Skeletal muscle satellite cell (primary cell): ENCODE results near the gene AUTS2.

Experiments used
- H3K27me3 ChIP-seq: 2 replicates; pipeline ENCODE4 v1.7.0; 2013; ENCODE audit warnings: low read length; ENCODE audit not compliant: control insufficient read depth, insufficient read depth
- H3K36me3 ChIP-seq: 2 replicates; pipeline ENCODE4 v1.7.0; 2013; ENCODE audit warnings: mild to moderate bottlenecking, control low read depth, low read length; ENCODE audit not compliant: insufficient read depth
- H3K4me1 ChIP-seq: 2 replicates; pipeline ENCODE4 v1.7.0; 2013; ENCODE audit warnings: low read length; ENCODE audit not compliant: control insufficient read depth, insufficient read depth
- H3K4me2 ChIP-seq: 2 replicates; pipeline ENCODE4 v1.7.0; 2013; ENCODE audit warnings: mild to moderate bottlenecking, low read length
- H3K4me3 ChIP-seq: 2 replicates; pipeline ENCODE4 v1.7.0; 2013; ENCODE audit warnings: low read length
- H3K9ac ChIP-seq: 2 replicates; pipeline ENCODE4 v1.7.0; 2013; ENCODE audit warnings: mild to moderate bottlenecking, low read depth, low read length, moderate library complexity
- H3K9me3 ChIP-seq: replicated peaks from 2 replicates; pipeline ENCODE4 v1.7.0; 2013; ENCODE audit warnings: mild to moderate bottlenecking, control low read depth, low read length

Gene AUTS2

DNA sequence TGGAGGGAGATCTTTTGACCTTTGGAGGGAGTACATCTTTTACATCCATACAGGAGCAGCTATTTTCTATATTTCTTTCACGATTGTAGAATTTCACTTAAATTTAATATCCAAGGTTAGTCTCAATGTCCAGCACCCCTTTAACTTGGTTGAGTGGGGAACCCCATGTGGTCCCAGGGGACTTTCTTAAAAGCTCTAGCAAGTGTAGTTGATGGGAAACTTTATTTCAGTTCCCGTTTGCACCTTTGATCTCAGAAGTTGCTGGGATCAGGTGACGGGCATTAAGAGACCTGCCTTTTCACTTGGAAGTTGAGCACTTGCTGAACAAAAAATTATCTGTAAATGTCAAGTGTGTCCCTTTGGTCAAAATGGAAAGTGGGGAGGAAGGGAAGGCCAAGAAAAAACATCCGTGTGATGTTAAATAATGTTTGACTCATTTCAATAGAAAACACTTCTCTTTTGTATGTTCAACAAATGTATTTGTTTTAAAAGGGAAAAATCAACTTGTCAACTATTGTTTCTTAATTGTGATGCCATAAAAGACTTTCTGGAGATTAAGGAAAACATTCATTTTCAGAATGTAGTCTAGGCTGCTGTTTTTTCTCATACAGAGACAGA is 1163.5 kb downstream of the AUTS2 start:
- H3K4me1 ChIP-seq, result no peaks in the 10 kb centered on the region
- H3K9ac ChIP-seq, result no peak overlapping the region
- no peaks in the 10 kb centered on the region for H3K27me3 ChIP-seq
- H3K4me2 ChIP-seq, result no peak overlapping the region
- no peaks in the 10 kb centered on the region for H3K9me3 ChIP-seq
- no peak overlapping the region for H3K4me3 ChIP-seq
- H3K36me3 ChIP-seq, result peaks cover 15% of the 10 kb centered on the region

DNA sequence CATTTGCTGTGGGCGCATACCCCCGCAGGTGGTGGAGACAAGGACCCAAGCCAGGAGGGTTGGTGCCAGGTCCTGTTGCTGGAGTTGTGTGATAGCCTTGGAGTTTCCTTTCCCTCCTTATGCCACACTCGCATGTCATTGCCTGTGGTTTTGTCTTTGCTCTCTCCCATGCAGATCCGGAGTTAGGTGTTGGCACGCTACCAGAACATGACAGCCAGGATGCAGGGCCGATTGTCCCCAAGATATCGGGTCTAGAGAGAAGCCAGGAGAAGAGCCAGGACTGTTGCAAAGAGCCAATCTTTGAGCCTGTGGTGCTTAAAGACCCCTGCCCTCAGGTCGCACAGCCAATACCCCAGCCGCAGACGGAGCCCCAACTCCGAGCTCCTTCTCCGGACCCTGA is 1164.4 kb downstream of the AUTS2 start:
- H3K4me1 ChIP-seq, result no peaks in the 10 kb centered on the region
- H3K36me3 ChIP-seq, result peaks cover 18% of the 10 kb centered on the region
- H3K27me3 ChIP-seq, result no peaks in the 10 kb centered on the region
- no peak overlapping the region for H3K4me3 ChIP-seq
- no peaks in the 10 kb centered on the region for H3K9me3 ChIP-seq
- no peak overlapping the region for H3K9ac ChIP-seq
- H3K4me2 ChIP-seq, result no peak overlapping the region

DNA sequence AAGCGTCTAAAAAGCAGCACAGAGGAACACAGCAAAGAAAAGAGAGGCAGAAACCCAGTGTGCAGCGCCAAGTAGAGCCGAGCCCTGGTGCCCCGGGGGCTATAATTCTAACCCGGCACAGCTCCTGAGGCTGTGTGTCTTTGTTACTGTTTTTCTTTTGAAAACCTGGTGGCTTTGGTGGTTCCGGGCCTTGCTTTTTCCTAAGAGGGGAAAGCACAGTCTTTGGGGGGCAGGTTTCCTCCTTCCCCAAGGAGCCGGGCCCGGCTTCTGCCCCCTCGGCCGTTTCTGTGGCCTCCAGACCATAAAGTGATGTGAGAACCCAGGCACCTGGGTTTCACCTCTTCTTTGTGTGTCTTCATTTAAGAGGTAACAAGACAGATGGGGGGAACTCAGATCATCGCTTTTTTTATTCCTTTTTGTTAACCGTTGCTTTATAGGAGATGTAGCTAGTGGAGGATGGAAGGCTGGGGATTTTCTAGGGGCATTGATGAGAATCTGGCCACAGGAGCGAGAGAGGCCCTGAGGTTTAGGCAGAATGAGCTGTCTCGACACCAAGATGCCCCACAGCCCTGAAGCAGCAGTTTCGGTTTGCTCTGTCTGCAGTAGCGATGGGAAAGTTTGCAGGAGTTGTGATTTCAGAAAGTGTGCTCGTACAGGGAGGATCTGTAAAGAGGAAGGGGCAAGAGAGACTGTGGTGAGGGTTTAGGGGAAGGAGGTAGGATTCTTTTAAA is 1165.9 kb downstream of the AUTS2 start:
- no peaks in the 10 kb centered on the region for H3K4me1 ChIP-seq
- peaks cover 23% of the 10 kb centered on the region for H3K36me3 ChIP-seq
- no peak overlapping the region for H3K9ac ChIP-seq
- H3K4me2 ChIP-seq, result no peak overlapping the region
- no peaks in the 10 kb centered on the region for H3K9me3 ChIP-seq
- H3K27me3 ChIP-seq, result no peaks in the 10 kb centered on the region
- no peak overlapping the region for H3K4me3 ChIP-seq

DNA sequence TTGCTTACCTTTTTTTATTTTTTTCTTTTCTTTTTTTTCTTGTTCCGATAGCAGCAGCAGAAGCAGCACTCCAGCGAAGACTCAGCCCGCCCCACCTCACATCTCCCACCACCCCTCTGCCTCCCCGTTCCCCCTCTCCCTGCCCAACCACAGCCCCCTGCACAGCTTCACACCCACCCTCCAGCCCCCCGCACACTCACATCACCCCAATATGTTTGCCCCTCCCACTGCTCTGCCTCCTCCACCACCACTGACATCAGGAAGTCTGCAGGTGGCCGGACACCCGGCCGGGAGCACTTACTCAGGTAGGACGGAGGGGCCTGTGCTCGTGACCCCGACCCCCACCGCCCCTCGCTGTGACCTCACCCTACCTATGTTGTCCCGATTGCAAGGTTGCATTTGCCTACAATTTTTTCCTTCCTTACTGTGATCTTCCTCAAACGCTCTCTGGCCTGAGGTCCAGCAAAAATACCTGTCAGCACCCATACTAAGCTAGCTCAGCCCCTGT is 1166.5 kb downstream of the AUTS2 start:
- Histone ChIP-seq H3K4me1 (no peaks in the 10 kb centered on the region), H3K4me3 (no peak overlapping the region), H3K36me3 (peaks cover 23% of the 10 kb centered on the region), H3K9me3 (no peaks in the 10 kb centered on the region), H3K9ac (no peak overlapping the region), H3K4me2 (no peak overlapping the region), H3K27me3 (no peaks in the 10 kb centered on the region)

DNA sequence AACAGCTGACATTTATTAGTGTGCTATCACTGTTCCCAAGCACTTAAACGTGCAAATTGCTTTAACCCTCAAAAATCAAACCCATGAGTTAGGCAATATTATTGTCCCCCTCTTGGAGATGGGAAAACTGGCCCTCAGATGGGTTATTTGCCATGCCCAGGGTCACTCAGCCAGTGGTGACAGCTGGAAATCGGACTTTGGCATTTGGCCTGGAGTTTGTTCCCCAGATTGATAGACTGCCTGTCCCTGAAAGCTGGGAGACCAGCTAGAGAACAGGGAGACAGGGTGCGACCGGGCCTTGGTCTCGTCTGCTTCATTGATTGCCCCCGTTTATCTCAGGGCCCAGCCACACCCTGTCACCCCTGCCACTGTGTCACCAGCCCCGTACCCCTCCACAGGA is 1167.4 kb downstream of the AUTS2 start:
- Histone ChIP-seq H3K4me1 (no peaks in the 10 kb centered on the region), H3K36me3 (peaks cover 23% of the 10 kb centered on the region), H3K9ac (no peak overlapping the region), H3K9me3 (no peaks in the 10 kb centered on the region), H3K27me3 (no peaks in the 10 kb centered on the region), H3K4me2 (no peak overlapping the region), H3K4me3 (no peak overlapping the region)

DNA sequence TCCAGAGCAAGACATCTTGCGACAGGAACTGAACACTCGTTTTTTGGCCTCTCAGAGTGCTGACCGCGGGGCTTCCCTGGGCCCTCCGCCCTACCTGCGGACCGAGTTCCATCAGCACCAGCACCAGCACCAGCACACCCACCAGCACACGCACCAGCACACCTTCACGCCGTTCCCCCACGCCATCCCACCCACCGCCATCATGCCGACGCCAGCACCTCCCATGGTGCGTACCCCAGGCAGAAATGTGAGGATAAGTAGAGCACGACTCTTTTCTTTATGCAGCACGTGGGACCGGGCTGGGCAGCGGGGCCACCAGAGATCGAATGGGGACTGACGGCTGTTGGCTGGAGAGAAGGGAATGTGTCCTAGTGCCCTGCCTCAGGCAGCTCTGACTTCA is 1167.8 kb downstream of the AUTS2 start:
- no peak overlapping the region for H3K9ac ChIP-seq
- H3K36me3 ChIP-seq, result peaks cover 23% of the 10 kb centered on the region
- no peaks in the 10 kb centered on the region for H3K9me3 ChIP-seq
- H3K4me2 ChIP-seq, result no peak overlapping the region
- no peak overlapping the region for H3K4me3 ChIP-seq
- no peaks in the 10 kb centered on the region for H3K27me3 ChIP-seq
- H3K4me1 ChIP-seq, result no peaks in the 10 kb centered on the region

DNA sequence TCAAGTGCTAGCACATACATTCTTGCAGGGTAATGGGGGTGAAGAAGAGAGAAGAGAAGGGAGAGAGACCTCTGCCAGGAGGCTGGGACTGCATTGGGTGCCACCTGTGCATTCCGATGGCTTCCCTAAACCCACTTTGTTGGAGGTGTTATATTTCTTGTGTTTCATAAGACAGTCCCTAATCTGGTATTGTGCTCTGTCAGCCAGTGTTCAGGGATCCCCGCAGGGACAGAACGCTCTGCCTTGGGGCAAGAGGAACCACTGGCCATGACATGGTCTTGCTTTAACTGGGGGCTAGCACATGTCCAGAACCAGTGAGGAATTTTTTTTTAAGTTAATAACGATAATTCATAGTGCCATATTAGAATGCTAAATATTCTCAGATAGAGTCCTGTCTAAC is 1168.4 kb downstream of the AUTS2 start:
- Histone ChIP-seq H3K4me2 (no peak overlapping the region), H3K4me1 (no peaks in the 10 kb centered on the region), H3K9ac (no peak overlapping the region), H3K4me3 (no peak overlapping the region), H3K36me3 (peaks cover 27% of the 10 kb centered on the region), H3K9me3 (no peaks in the 10 kb centered on the region), H3K27me3 (no peaks in the 10 kb centered on the region)

DNA sequence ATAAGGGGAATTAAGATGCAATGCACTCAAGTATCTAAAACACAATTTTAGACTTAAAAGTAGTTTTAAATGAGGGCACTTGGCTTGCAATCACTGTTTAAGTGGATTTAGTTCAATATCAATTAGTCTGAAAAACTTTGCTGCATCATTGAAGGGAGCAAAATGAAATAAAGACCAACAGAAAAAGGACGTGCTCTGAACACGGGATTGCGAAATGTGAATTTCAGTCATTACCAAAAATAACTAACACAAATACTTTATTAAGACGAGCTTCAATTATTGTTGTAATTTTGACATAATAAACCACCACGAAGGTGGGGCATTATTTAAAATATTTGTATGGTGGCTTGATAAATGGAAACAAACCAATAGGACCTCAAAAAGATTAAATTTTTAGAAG is 1171.9 kb downstream of the AUTS2 start:
- no peak overlapping the region for H3K4me3 ChIP-seq
- no peaks in the 10 kb centered on the region for H3K4me1 ChIP-seq
- peaks cover 40% of the 10 kb centered on the region for H3K36me3 ChIP-seq
- H3K4me2 ChIP-seq, result no peak overlapping the region
- no peak overlapping the region for H3K9ac ChIP-seq
- no peaks in the 10 kb centered on the region for H3K9me3 ChIP-seq
- H3K27me3 ChIP-seq, result no peaks in the 10 kb centered on the region

DNA sequence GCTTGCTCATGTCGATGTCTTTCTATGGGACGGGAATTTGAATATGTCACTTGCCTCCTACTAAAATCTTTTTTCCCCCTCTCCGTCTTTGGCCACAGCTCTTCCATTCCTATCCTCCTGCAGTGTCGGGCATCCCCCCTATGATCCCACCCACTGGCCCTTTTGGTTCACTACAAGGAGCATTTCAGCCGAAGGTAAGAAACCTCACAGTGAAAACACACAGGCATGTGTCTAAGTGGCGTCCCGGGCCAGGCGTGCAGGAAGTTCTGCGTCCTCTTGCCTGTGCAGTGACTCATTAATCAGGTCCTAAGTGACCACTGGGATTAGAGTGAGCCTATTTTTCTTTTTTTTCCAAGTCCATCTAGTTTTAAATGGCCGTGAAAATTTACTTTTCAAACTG is 1173.2 kb downstream of the AUTS2 start:
- Histone ChIP-seq H3K27me3 (no peaks in the 10 kb centered on the region), H3K4me1 (no peaks in the 10 kb centered on the region), H3K9me3 (no peaks in the 10 kb centered on the region), H3K36me3 (peaks cover 33% of the 10 kb centered on the region), H3K9ac (no peak overlapping the region), H3K4me2 (no peak overlapping the region), H3K4me3 (no peak overlapping the region)

DNA sequence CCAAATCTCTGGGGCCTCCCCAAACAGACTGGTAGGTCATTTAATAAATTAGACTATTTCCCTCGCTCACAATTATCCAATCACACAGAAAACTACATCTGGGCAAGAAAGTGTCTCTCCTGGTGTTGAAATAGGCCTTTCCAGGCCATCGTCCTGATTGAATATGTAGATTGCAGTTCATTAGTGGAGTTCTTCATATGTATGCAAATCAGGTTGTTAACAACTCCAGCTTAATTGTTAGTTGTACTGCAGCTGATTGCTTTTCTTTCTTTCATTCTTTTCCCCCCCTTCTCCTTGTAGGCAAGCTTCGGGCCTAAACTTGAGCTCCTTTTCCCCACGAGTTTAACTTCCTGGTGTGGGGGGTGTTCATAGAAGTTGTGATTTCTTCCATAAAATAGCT is 1174.6 kb downstream of the AUTS2 start:
- H3K9me3 ChIP-seq, result no peaks in the 10 kb centered on the region
- peaks cover 35% of the 10 kb centered on the region for H3K36me3 ChIP-seq
- no peaks in the 10 kb centered on the region for H3K4me1 ChIP-seq

DNA sequence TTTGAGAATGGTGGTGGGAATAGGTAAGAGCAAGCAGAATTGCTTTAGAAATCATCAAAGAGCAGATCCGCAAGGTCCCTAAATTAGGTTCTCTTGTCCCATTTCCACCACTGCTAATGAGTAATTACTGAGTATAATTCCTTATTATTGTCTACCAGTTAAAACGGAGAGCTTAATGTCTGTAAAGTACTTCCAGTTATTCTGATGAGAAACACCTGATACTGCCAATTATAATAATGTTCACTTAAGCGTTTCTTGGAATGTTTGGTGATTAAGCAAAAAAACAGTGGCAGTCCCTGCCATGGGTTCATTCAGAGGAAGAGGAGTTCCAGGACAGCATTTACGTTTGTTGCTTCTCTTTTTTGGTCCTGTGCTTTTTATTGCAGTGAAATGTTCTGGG is 1175.1 kb downstream of the AUTS2 start:
- Histone ChIP-seq H3K27me3 (no peaks in the 10 kb centered on the region), H3K9ac (no peak overlapping the region), H3K4me2 (no peak overlapping the region), H3K4me3 (no peak overlapping the region), H3K4me1 (no peaks in the 10 kb centered on the region), H3K36me3 (peaks cover 35% of the 10 kb centered on the region), H3K9me3 (no peaks in the 10 kb centered on the region)

More for the DNA sequence above, 1174.6 kb downstream of the AUTS2 start:
- no peak overlapping the region for H3K4me2 ChIP-seq
- no peaks in the 10 kb centered on the region for H3K27me3 ChIP-seq
- H3K4me3 ChIP-seq, result no peak overlapping the region
- H3K9ac ChIP-seq, result no peak overlapping the region
